ENCODE data around the gene RPLP2.

GRCh38 chr11:847876-848275, 38.1 kb downstream of the RPLP2 start:
- no peak for TF ChIP-seq ATF2 (CRISPR knock-in tag; IDR thresholded peaks at IDR 0.05; ENCODE audit: borderline replicate concordance, low read depth)
- TF ChIP-seq E2F1 (CRISPR knock-in tag; IDR thresholded peaks at IDR 0.05), result no peak
- TF ChIP-seq FOXK1 (CRISPR knock-in tag; IDR thresholded peaks at IDR 0.05), result no peak
- TF ChIP-seq CTCF (IDR thresholded peaks at IDR 0.05), result no peak
- no peak for TF ChIP-seq JAZF1 (CRISPR knock-in tag; IDR thresholded peaks at IDR 0.05)
